Measurements from ENCODE around the gene SLC26A8. TPM values are rescaled to one million over a fixed set of nuclear protein-coding genes. Genes with fewer than 3 reads are reported as not detected.

The SLC26A8 gene
- total and polyA plus RNA-seq, 2 of the 13 experiments (the other 11 are each of a cell fraction or from before 2014, with no cell fraction given): 0.46 TPM; not detected in 1

DNA sequence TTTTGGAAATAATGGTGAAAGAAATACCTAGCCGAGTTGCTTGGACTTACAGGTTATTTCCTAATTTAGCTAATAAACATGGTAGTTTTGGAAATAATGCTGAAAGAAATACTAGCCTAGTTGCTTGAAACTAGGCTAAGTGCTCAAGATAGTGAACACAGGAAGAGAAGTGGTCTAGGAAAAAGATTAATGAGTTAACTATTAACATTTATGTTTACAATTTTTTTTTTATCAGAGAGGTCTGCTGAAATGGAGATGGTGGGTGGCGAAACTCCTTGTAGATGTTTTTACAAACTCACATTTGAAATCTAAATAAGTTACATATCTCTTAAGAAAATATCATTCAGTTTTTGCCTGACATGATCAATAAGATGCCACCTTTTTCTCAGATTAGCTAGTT is 42.4 kb upstream of the SLC26A8 start (continued):
- TF ChIP-seq ZNF362 (CRISPR knock-in tag; IDR thresholded peaks at IDR 0.05; ENCODE audit: borderline replicate concordance): peak; percentile 62
- TF ChIP-seq NCOA2 (CRISPR knock-in tag; IDR thresholded peaks at IDR 0.05): 0 out of 2 replicates have a peak, but pooled peaks have one; percentile 33
- TF ChIP-seq ZSCAN12 (CRISPR knock-in tag; IDR thresholded peaks at IDR 0.05): no peak
- TF ChIP-seq SAP130 (CRISPR knock-in tag; IDR thresholded peaks at IDR 0.05; ENCODE audit: low read depth): 0 out of 2 replicates have a peak, but pooled peaks have one; percentile 20
- TF ChIP-seq PAXIP1 (CRISPR knock-in tag; conservative IDR thresholded peaks at IDR 0.05): peak; percentile 32; the same call in 1 of the 2 replicates

DNA sequence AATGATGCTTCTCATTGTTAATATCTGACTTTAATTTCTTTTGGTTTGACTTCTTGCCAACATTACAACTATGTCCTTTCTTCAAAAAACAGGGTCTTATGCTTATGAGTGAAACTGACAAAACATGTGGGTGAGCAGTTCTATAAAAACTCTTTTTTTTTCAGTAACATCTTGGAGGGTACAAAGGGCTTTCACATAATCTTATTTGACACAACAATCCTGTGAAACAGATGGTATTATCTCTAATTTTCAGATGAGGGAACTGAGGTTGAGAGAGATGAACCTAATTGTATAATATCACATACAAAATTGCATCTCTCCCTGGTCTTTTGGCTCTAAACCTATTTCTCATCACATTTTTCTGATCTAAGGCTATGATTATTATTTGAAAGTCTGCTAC is 41.5 kb upstream of the SLC26A8 start:
- Histone ChIP-seq H3K4me3 (replicated peaks in 1 of 3; ENCODE audit: insufficient read depth in 1 of 3, low read depth in 2 of 3, low read length in 3 of 3) (no peak overlapping the region; a peak in 2 of 6 replicates), H3K4me2 (ENCODE audit: low read depth, low read length) (peak overlapping the region; percentile 80), H3K27me3 (ENCODE audit: control insufficient read depth in 1 of 2, insufficient read depth in 2 of 2, low read length in 2 of 2) (no peaks in the 10 kb centered on the region), H3K4me1 (ENCODE audit: insufficient read depth, low read length) (peaks cover 86% of the 10 kb centered on the region), H3K27ac (ENCODE audit: extremely low read length, insufficient read depth, low read length) (peak overlapping the region; percentile 91), H3K9me3 (ENCODE audit: low read length) (no peaks in the 10 kb centered on the region), H2AFZ (ENCODE audit: low read length) (no peak overlapping the region), H4K20me1 (ENCODE audit: insufficient read depth, low read length) (peaks cover 5% of the 10 kb centered on the region; the same call in 1 of the 2 replicates), H3K36me3 (replicated peaks in 1 of 2; ENCODE audit: control insufficient read depth in 1 of 2, insufficient read depth in 2 of 2, low read length in 2 of 2) (peaks cover 0 to 2% of the 10 kb centered on the region in 2 experiments; a peak in 3 of 5 replicates), H3K9ac (ENCODE audit: insufficient read depth, low read depth, low read length) (no peak overlapping the region; the same call in 1 of the 2 replicates), H3K79me2 (ENCODE audit: insufficient read depth, low read length) (peaks cover 84% of the 10 kb centered on the region)
- ChIA-PET POLR2A (interaction anchor here (0.8 to 4.7 kb wide), 8 partner anchors 8 to 65 kb away, joined by 3 to 50 read pairs (median 10); partner anchors contain the start of genes MAPK13 and MAPK14), CTCF (ENCODE audit: low intra/inter-chr PET ratio, low total read pairs) (no interaction called here)
- in situ Hi-C loops (cut with HindIII; ENCODE audit: extremely low pct_ligation_motif_present, low pct_unique_long_range_greater_than_20kb) (no loop called here), intact Hi-C loops (cut with micrococcal nuclease; ENCODE audit: unreplicated experiment) (loop anchor here (2.0 kb wide), 2 partner anchors 29 to 37 kb away; no protein-coding TSS in a partner anchor)
- no TSS peak for BruUV-seq (replicated peaks)
- FAIRE-seq (no peak), DNase-seq (ENCODE audit: low spot score) (no peak), ATAC-seq (no peak)
- TF ChIP-seq NONO (IDR thresholded peaks at IDR 0.05) (no peak), NONO (CRISPR knock-in tag; conservative IDR thresholded peaks at IDR 0.05) (no peak), ARID3A (IDR thresholded peaks at IDR 0.05; ENCODE audit: low read depth, low read length) (no peak), ZFP36L1 (CRISPR knock-in tag; IDR thresholded peaks at IDR 0.05) (0 out of 2 replicates have a peak, but pooled peaks have one; percentile 3), ZNF256 (CRISPR knock-in tag; conservative IDR thresholded peaks at IDR 0.05) (no peak)
- TF ChIP-seq, protein P1, sequence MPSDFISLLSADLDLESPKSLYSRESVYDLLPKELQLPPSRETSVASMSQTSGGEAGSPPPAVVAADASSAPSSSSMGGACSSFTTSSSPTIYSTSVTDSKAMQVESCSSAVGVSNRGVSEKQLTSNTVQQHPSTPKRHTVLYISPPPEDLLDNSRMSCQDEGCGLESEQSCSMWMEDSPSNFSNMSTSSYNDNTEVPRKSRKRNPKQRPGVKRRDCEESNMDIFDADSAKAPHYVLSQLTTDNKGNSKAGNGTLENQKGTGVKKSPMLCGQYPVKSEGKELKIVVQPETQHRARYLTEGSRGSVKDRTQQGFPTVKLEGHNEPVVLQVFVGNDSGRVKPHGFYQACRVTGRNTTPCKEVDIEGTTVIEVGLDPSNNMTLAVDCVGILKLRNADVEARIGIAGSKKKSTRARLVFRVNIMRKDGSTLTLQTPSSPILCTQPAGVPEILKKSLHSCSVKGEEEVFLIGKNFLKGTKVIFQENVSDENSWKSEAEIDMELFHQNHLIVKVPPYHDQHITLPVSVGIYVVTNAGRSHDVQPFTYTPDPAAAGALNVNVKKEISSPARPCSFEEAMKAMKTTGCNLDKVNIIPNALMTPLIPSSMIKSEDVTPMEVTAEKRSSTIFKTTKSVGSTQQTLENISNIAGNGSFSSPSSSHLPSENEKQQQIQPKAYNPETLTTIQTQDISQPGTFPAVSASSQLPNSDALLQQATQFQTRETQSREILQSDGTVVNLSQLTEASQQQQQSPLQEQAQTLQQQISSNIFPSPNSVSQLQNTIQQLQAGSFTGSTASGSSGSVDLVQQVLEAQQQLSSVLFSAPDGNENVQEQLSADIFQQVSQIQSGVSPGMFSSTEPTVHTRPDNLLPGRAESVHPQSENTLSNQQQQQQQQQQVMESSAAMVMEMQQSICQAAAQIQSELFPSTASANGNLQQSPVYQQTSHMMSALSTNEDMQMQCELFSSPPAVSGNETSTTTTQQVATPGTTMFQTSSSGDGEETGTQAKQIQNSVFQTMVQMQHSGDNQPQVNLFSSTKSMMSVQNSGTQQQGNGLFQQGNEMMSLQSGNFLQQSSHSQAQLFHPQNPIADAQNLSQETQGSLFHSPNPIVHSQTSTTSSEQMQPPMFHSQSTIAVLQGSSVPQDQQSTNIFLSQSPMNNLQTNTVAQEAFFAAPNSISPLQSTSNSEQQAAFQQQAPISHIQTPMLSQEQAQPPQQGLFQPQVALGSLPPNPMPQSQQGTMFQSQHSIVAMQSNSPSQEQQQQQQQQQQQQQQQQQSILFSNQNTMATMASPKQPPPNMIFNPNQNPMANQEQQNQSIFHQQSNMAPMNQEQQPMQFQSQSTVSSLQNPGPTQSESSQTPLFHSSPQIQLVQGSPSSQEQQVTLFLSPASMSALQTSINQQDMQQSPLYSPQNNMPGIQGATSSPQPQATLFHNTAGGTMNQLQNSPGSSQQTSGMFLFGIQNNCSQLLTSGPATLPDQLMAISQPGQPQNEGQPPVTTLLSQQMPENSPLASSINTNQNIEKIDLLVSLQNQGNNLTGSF (CRISPR knock-in tag; IDR thresholded peaks at IDR 0.05): no peak
